SH-SY5Y (cell line): ENCODE results near the gene MAB21L1.

ENCODE experiments used
- GATA2 ChIP-seq: IDR thresholded peaks from 2 replicates; pipeline ENCODE4 v1.6.1; 2011; ENCODE audit warnings: mild to moderate bottlenecking, low read depth, low read length
- GATA3 ChIP-seq: IDR thresholded peaks from 2 replicates; pipeline ENCODE4 v1.6.1; 2011; ENCODE audit warnings: low read depth, mild to moderate bottlenecking, low read length, moderate library complexity

The MAB21L1 gene

DNA sequence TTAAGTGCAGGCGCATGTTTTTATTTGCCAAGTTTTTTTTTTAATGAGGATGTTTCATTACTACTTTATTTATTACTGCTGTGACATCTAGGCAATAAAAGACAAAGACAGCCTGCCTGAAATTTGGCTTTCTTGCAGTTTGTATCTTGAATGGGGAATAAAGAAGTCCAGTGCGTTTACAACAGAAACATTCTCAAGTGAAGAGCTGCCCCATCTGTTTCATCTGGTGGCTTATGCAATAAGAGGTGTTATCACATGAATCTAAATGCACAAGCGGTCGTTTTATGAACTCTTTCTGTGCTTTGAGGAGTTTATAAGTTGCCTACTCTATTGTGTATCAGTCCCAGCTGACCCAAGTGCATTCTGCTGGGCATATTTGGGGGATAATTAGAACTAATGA, 12.6 kb upstream of the MAB21L1 start:
- peak; percentile 82 for TF ChIP-seq GATA2
- peak; percentile 91 for TF ChIP-seq GATA3

DNA sequence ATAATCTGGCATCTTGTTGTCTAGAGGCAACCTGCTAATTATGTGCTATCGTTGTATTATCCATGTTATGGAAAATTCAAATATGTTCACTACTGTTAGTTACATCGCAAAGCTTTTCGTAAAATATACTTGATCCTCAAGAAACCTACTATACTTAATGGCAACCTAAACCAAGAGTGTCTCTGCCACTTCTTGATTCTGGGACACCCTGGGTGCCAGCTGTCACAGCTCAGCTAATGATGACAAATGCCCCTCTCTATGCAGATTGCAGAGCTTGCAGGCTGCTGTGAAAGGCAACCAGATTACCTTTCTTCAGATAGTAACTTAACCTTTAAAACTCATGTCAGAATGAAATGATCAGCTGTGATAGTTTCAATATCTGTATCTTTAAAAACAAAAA, 8.9 kb upstream of the MAB21L1 start:
- peak; percentile 31; the same call in 1 of the 2 replicates for TF ChIP-seq GATA3
- TF ChIP-seq GATA2, result peak; percentile 56; the same call in 1 of the 2 replicates

DNA sequence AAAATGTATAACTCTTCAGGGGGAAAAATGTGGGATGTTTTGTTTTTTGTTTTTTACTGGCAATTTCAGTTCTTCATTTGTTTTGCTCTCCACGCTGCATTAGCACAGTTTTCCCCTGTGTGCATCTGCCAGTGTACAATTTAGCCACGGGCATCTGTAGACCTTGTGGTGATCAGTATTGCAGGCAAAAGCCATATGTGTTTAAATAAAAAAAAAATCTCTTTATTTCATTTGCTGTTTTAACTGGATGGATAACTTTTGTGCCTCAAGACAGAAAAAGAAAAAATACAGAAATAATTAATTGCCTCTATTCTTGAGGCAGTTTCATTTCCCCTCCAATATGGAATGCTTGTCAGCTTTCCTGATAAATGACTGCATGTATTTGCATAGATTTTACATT, 7.9 kb upstream of the MAB21L1 start:
- no peak for TF ChIP-seq GATA2
- no peak for TF ChIP-seq GATA3

DNA sequence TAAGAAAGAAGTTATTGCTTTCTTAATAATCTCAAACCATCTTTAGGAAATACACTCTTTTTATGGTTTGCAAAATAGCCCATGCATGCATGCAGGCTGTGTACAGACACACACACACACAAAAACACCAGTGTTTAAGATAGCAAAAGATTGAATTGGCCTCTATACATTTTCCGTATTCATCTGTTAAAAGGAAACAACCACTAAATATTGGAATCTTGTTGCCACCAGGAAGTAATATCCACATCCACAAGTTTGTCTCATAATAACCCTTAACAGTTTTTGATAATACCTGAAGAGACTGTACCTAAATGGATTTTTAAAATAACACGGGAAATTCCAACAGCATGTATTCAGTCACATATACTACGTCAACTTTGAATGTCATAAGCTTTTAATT, 7.3 kb upstream of the MAB21L1 start:
- TF ChIP-seq GATA3 (no peak), GATA2 (no peak)

DNA sequence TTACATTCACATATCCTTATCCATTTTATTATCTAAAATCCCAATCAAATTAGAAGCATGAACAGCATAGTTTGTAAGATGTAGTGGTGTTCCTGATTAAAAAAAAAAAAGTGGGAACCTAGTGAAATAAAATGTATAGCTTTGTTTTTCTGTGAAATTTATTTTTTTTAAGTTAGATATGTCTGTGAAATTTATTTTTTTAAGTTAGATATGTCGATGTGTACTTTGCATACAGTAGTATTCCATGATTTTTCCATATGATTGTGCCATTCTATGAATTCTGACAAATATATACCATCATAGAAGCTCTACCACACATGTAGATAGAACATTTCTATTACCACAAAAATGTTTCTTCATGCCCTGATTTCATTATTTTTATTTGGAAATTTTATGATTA, 6.0 kb upstream of the MAB21L1 start:
- TF ChIP-seq GATA2 (no peak), GATA3 (no peak)

DNA sequence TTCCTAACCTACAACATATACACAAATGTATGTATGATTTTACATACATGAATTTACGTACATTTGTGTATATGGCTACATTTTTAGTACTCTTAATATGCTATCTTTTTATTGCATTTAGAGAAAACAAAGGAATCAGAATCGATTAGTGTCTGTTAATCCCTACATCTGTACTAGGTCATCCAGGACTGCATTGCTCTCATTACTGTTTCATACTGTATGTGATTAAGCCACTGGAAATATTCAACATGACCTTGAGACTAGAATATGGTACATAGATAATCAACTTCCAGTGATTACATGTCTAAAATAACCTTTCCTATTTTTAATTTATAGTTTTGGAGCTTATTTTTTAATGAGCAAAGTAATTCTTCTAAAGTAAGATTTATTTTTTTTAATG, 5.3 kb upstream of the MAB21L1 start:
- TF ChIP-seq GATA3, result no peak
- no peak for TF ChIP-seq GATA2

DNA sequence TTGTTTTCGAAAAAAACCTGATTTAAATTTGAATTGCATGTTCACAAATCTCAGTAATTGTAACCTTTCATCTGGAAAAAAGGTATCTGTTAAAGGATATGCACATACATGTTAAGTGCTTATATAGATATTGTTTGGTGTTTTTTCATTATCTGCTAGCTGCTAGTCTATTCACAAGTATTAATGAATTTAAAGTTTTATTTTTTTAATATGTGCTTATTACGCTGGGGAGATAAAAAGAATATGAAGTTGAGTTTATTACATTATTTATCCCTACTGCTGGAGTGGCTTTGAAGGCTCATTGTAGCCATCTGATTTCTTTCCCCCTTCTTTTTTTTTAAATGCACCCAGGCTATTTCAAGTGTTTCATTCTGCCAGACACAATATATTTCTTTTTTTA, 3.9 kb upstream of the MAB21L1 start:
- no peak for TF ChIP-seq GATA3
- no peak for TF ChIP-seq GATA2

DNA sequence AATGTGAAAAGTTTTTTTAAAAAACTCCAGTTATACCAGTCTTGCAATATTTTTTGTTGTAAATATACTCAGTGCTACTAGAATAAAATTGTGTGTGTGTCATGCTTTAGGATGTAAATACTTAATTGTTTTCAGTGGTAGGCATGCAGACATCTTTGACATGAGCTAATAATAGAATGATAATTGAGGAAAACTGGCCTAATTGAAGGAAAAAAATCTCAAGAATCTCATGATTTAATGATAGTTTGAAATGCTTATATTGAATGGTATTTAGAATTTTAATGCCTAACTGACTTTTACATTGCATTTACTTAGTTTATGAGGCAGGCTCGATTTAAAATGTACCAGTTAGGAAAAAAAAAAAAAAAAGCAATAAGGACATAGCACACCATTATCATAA, 3.2 kb upstream of the MAB21L1 start:
- no peak for TF ChIP-seq GATA2
- TF ChIP-seq GATA3, result no peak

DNA sequence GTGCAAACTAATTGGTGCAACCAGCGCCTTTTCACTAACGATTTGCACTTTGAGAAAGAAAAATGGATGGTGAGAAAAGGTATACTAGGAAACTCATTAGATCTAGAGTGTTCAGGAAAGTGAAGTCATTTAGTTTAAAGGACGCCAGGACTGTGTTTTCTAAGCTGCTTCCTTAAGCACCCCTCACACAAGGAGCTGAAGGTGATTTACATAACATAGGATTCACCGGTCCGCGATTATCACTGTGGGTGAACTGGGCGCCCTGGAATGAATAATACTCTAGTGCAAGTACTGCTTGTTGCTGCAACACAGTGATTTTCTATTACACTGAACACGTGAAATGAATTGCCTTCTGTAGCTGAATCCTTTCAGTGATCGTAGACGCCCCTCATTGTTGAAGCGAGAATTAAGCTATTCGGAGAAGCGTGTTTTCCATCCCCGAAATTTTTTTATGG, 2.6 kb upstream of the MAB21L1 start:
- TF ChIP-seq GATA3 (no peak), GATA2 (no peak)

DNA sequence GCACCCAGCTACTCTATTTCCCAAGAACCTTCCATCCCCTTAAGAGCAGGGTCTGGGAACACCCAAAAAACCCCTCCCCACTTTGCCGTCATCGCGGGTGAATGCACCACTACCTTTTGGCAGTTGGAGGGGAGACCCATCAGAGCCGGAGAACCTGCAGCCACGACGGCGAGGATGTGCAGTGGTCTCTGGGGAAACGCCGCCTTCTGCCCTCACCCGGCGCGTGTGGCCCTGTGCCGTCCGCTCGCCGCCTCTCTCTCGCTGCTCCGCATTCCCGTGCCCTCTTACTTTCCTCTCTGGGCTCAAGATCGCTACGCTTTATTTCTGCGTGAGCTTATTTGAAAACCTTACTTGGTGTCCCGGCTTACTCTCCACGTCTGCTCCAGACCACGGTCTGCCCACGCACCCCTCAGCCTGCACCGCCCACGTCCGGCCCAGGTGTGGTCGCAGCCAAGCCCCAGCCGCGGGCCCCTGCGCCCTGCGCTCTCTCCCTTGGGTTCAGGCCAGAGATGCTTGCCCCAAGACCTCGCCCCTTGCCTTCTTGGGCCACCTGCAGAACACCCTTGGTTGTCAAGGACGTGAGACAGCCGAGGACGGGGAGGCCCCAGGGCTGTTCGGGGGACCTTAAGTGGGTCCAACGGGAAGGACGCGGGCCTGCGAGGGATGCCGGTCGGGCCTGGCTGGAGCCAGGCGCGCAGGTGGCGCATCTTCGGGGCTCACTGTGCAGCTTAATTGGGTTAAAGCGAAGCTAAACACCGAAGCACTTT, 2.0 kb upstream of the MAB21L1 start:
- no peak for TF ChIP-seq GATA2
- TF ChIP-seq GATA3, result no peak

DNA sequence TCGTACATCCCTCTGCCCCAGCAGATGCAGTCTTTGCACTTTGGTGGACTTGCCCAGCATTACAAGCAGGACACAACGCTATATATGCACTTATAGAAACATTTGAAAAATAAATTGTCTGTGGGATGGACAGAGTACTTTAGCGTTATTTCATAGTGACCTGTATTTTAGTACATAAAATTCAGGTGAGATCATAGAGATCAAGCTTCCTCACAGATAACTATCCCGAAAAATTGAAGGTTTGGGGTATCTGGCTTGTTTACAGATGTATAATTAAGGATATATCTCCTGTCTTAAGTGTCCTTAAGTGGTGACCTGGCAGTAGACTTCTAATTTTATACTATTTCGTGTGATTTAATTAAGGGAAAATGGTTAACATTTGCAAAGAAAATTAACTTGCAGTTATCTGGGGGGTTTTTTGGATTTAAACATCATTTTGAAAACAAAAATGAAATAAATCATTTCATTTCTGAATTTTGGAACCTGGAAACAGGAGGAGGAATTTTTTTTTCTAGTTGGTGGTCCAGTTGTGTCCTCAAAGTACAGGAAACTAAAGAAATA, 977 bp upstream of the MAB21L1 start:
- TF ChIP-seq GATA3 (no peak; the same call in 1 of the 2 replicates), GATA2 (no peak)

DNA sequence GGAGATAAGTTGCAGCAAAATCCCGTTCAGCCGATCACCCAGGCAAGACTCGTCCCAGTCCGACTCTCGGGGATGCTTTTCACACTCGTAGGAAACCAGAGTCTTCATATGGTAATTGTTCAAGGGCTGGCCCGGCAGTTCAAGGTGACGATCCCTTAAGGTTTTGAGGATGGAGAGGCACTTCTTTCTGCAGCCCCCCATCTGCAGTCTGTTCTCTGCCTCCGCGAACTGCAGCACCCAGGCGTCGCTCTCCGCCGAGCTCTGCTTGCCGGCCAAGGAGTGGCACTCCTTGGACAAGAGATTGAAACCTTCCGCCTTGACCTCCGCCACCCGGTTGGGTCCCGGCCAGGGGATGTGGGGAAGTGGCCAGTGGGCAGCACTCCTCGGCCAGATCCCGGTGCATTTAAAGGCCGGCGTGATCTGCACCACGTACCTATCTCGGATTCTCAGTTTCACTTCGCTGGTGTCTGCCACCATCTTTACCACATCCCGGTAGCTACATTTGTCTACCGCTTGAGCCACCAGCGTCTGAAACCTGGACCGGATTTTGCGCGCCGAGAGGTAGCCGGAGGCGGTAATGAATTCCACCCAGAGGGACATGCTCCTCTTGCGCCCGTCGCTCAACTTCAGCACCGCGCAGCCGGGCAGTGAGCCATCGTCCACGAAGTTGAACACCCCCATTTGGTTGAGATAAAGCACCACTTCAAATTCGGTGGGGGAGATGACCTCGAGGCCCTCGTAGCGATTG, 1.1 kb downstream of the MAB21L1 start:
- TF ChIP-seq GATA2 (no peak), GATA3 (no peak)

DNA sequence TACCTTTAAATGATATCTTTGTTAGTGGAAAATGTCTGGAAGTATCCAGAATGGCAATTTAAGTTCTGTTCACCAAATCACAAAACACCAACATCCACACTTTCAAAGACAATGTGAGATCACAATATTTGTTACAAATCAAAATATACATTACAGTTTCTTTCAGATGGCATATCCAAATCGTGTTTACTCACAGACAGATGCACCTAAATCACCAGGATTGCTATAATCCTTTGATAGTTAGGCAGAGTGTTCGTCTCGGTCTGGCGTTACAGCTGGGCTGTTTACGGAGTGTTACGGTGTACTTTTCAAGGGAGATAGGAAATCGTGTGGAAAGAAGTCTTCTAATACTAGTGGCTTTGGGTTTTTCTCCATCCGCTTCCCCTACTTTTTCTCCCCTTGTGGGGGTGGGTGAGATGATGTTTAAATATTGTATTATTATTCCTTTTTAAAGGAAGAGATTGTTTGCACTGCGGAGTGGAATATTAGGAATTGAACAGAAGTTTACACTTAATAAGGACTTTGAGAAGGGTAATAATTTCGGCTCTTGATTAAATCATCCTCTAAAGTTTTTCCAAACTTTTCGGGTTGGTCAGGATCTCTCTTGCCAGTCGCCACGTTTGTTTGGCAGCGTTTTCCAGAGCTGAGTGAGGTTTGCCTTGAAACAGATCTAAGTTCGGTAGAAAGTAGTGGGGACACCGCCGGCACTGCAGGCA, 1.8 kb downstream of the MAB21L1 start:
- TF ChIP-seq GATA2 (no peak), GATA3 (no peak)

DNA sequence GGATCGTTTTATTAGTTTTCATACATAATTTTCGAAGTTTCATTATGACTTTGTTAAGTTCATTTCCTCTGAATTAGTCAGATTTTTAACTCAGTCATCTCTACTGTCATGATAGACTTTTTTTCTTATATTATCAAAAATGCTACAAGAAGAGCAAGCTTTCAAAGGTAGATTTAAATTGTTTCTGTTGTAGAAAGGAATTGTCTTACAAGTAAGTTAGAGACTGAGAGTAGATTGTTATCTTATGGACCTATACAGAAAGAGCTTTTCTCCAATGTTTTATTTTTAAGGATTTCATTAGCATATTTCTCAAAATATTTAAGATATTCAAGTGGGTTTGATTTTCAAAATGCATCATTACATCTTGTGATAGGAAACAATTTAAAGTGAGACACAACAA, 2.7 kb downstream of the MAB21L1 start:
- TF ChIP-seq GATA2, result 0 out of 2 replicates have a peak, but pooled peaks have one; percentile 15
- TF ChIP-seq GATA3, result peak; percentile 80; the same call in 1 of the 2 replicates

DNA sequence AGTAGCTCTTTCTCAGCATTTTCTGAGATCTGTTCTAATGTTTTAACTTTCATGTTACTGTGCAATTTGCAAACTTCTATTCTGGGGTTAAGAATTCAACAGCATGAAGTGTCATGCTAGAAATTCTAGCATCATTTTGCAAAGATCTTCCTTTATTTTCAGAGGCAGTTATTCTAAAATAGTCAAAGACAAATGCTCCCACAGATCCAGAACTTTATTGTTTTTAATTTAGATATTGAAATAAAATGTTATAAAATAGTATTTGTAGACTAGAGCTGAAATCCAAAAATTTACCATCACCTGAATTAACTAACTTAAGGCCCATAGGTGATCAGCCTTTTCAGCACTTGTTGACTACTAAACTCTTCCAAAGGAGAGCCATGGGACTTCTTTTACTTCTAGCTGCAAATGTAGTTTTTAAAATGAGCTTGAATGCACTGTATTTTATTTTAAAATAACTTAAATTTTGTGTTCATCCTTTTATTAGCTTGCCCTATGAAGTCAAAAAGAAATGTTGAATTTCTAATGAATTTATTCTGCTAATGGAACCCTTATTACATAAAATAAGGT, 3.2 kb downstream of the MAB21L1 start:
- TF ChIP-seq GATA3, result no peak
- no peak for TF ChIP-seq GATA2
